Erythroblast (primary cell): ENCODE data around the gene OR5M10.

Experiments used
- GATA1 ChIP-seq: IDR thresholded peaks from 2 replicates; pipeline ENCODE4 v1.6.1; 2011; ENCODE audit warnings: low read depth, mild to moderate bottlenecking, control low read depth, low read length, moderate library complexity
- POLR2A ChIP-seq: IDR thresholded peaks from 2 replicates; pipeline ENCODE4 v1.6.1; 2011; ENCODE audit warnings: mild to moderate bottlenecking, low read length

GRCh38 chr11:56545531-56545930 lies 32.0 kb downstream of the OR5M10 start:
- TF ChIP-seq POLR2A (no peak), GATA1 (no peak)
